ENCODE data around the gene SIM2.

Gene SIM2

GRCh38 chr21:36692835-36693488 lies 6.0 kb upstream of the SIM2 start:
- DNase-seq (ENCODE audit: low read depth) = no peak

GRCh38 chr21:36693489-36694030 lies 5.4 kb upstream of the SIM2 start:
- no peak for TF ChIP-seq CTCF (IDR thresholded peaks at IDR 0.05; ENCODE audit: control insufficient read depth, insufficient read depth, low read depth, low read length, missing control alignments)
- no peak for DNase-seq (ENCODE audit: low read depth)
- H3K4me3 ChIP-seq (ENCODE audit: control insufficient read depth, low read depth, low read length) = no peak overlapping the region

More at GRCh38 chr21:36692835-36693488, 6.0 kb upstream of the SIM2 start:
- no peak overlapping the region for H3K4me3 ChIP-seq (ENCODE audit: control insufficient read depth, low read depth, low read length)
- no peak for TF ChIP-seq CTCF (IDR thresholded peaks at IDR 0.05; ENCODE audit: control insufficient read depth, insufficient read depth, low read depth, low read length, missing control alignments)

- no peak for TF ChIP-seq CTCF (IDR thresholded peaks at IDR 0.05; ENCODE audit: control insufficient read depth, insufficient read depth, low read depth, low read length, missing control alignments)
- DNase-seq (ENCODE audit: low read depth) = no peak
- H3K4me3 ChIP-seq (ENCODE audit: control insufficient read depth, low read depth, low read length) = no peak overlapping the region
Observed at GRCh38 chr21:36694031-36694515, 4.8 kb upstream of the SIM2 start.

- no peak overlapping the region for H3K4me3 ChIP-seq (ENCODE audit: control insufficient read depth, low read depth, low read length)
- TF ChIP-seq CTCF (IDR thresholded peaks at IDR 0.05; ENCODE audit: control insufficient read depth, insufficient read depth, low read depth, low read length, missing control alignments) = no peak
- no peak for DNase-seq (ENCODE audit: low read depth)
Observed at GRCh38 chr21:36694593-36695282, 4.2 kb upstream of the SIM2 start.

GRCh38 chr21:36695283-36695634 lies 3.7 kb upstream of the SIM2 start:
- DNase-seq (ENCODE audit: low read depth) = no peak
- no peak overlapping the region for H3K4me3 ChIP-seq (ENCODE audit: control insufficient read depth, low read depth, low read length)
- no peak for TF ChIP-seq CTCF (IDR thresholded peaks at IDR 0.05; ENCODE audit: control insufficient read depth, insufficient read depth, low read depth, low read length, missing control alignments)

GRCh38 chr21:36695671-36696389 lies 3.1 kb upstream of the SIM2 start:
- DNase-seq (ENCODE audit: low read depth) = no peak
- H3K4me3 ChIP-seq (ENCODE audit: control insufficient read depth, low read depth, low read length) = no peak overlapping the region
- no peak for TF ChIP-seq CTCF (IDR thresholded peaks at IDR 0.05; ENCODE audit: control insufficient read depth, insufficient read depth, low read depth, low read length, missing control alignments)
